Gastroesophageal sphincter (tissue), 3 donors: ENCODE measurements around the gene RAET1G.
"Not testable (repeated sequence)": the region's sequence is repeated elsewhere in the genome, so short reads cannot be mapped to it uniquely, and the experiment has no call there.

Source experiments
- CTCF ChIP-seq, 4 experiments: fragments of 200-600 bp in 2 of 4; fragments of 450-650 bp in 2 of 4; sonication (generic) in 1 of 4; IDR thresholded peaks; one replicate each; pipeline ENCODE4 v1.5.1; 2017 to 2019; ENCODE audit warnings: antibody characterized with exemption in 4 of 4, mild to moderate bottlenecking in 2 of 4, moderate library complexity in 2 of 4
- EP300 ChIP-seq: sonication (generic); formaldehyde crosslinking; IDR thresholded peaks from one replicate; pipeline ENCODE4 v1.6.1; 2017; ENCODE audit warnings: antibody characterized with exemption, mild to moderate bottlenecking
- POLR2A ChIP-seq, 2 donors: fragments of 450-650 bp; IDR thresholded peaks; one replicate each; pipeline ENCODE4 v1.6.1; 2017; ENCODE audit warnings: antibody characterized with exemption in 2 of 2, mild to moderate bottlenecking in 2 of 2, moderate library complexity in 1 of 2
- POLR2AphosphoS5 ChIP-seq: sonication (generic); formaldehyde crosslinking; IDR thresholded peaks from one replicate; pipeline ENCODE4 v1.6.1; 2017; ENCODE audit warnings: antibody characterized with exemption

- not testable (repeated sequence) for TF ChIP-seq CTCF (IDR thresholded peaks at IDR 0.05); POLR2A (IDR thresholded peaks at IDR 0.05); POLR2AphosphoS5; EP300
Measured at GRCh38 chr6:149967999-149968398, 45.1 kb upstream of the RAET1G start.
